H9 (cell line): ENCODE data around the gene TRMT61A. TPM values are rescaled to one million over a fixed set of nuclear protein-coding genes. Genes with fewer than 3 reads are reported as not detected.

Experiments used
- DNase-seq: peaks from one replicate; pipeline ENCODE4 v3.0.0-alpha.2; 2017
- H2AFZ ChIP-seq: one replicate; pipeline ENCODE4 v1.6.1; 2013; ENCODE audit warnings: mild to moderate bottlenecking, low read length, control low read depth, moderate library complexity
- H2AK5ac ChIP-seq: 2 replicates; pipeline ENCODE4 v1.6.1; 2013; ENCODE audit warnings: low read length, control low read depth, mixed read lengths; ENCODE audit not compliant: insufficient read length
- H2BK120ac ChIP-seq: one replicate; pipeline ENCODE4 v1.6.1; 2013; ENCODE audit warnings: low read depth, mild to moderate bottlenecking, low read length, control low read depth, inconsistent platforms; ENCODE audit not compliant: poor library complexity, severe bottlenecking
- H2BK12ac ChIP-seq: 2 replicates; pipeline ENCODE4 v1.6.1; 2013; ENCODE audit warnings: low read length, control low read depth, mixed read lengths, low read depth; ENCODE audit not compliant: insufficient read length
- H2BK15ac ChIP-seq: 2 replicates; pipeline ENCODE4 v1.6.1; 2013; ENCODE audit warnings: low read depth, low read length, control low read depth
- H2BK20ac ChIP-seq: one replicate; pipeline ENCODE4 v1.6.1; 2013; ENCODE audit warnings: low read depth, mild to moderate bottlenecking, low read length, control low read depth, inconsistent platforms; ENCODE audit not compliant: poor library complexity, severe bottlenecking
- H2BK5ac ChIP-seq: 2 replicates; pipeline ENCODE4 v1.6.1; 2013; ENCODE audit warnings: low read length, control low read depth, mixed read lengths; ENCODE audit not compliant: insufficient read length
- H3K14ac ChIP-seq: 2 replicates; pipeline ENCODE4 v1.6.1; 2013; ENCODE audit warnings: low read length, control low read depth; ENCODE audit not compliant: insufficient read depth
- H3K18ac ChIP-seq: 2 replicates; pipeline ENCODE4 v1.6.1; 2013; ENCODE audit warnings: low read depth, mild to moderate bottlenecking, mixed read lengths, low read length, control low read depth; ENCODE audit not compliant: insufficient read length
- H3K23ac ChIP-seq: 2 replicates; pipeline ENCODE4 v1.6.1; 2013; ENCODE audit warnings: low read length, control low read depth, mixed read lengths, low read depth; ENCODE audit not compliant: insufficient read length
- H3K23me2 ChIP-seq: 2 replicates; pipeline ENCODE4 v1.6.1; 2013; ENCODE audit warnings: low read depth, mild to moderate bottlenecking, mixed read lengths, low read length, control low read depth; ENCODE audit not compliant: insufficient read length, poor library complexity, severe bottlenecking
- H3K27ac ChIP-seq: 2 replicates; pipeline ENCODE4 v1.5.1; 2013; ENCODE audit warnings: low read length, control low read depth, mixed read lengths, low read depth; ENCODE audit not compliant: insufficient read length
- H3K27me3 ChIP-seq: 2 replicates; pipeline ENCODE4 v1.6.1; 2013; ENCODE audit warnings: low read length, control low read depth, inconsistent platforms; ENCODE audit not compliant: insufficient read depth
- H3K4ac ChIP-seq: 2 replicates; pipeline ENCODE4 v1.6.1; 2013; ENCODE audit warnings: low read depth, mild to moderate bottlenecking, control low read depth, inconsistent platforms, low read length, moderate library complexity
- H3K4me1 ChIP-seq: 2 replicates; pipeline ENCODE4 v1.6.1; 2013; ENCODE audit warnings: low read length, control low read depth, inconsistent platforms; ENCODE audit not compliant: insufficient read depth
- H3K4me2 ChIP-seq: 2 replicates; pipeline ENCODE4 v1.6.1; 2013; ENCODE audit warnings: low read length, control low read depth, mixed read lengths; ENCODE audit not compliant: insufficient read length, insufficient read depth
- H3K56ac ChIP-seq: 2 replicates; pipeline ENCODE4 v1.6.1; 2013; ENCODE audit warnings: low read depth, mild to moderate bottlenecking, mixed read lengths, low read length, control low read depth; ENCODE audit not compliant: insufficient read length
- H3K79me1 ChIP-seq: 2 replicates; pipeline ENCODE4 v1.6.1; 2013; ENCODE audit warnings: low read depth, mild to moderate bottlenecking, moderate library complexity, low read length, control low read depth, inconsistent platforms; ENCODE audit not compliant: insufficient read depth, poor library complexity, severe bottlenecking
- H3K79me2 ChIP-seq: 2 replicates; pipeline ENCODE4 v1.6.1; 2013; ENCODE audit warnings: low read length, control low read depth, inconsistent platforms; ENCODE audit not compliant: insufficient read depth
- H3K9ac ChIP-seq: 2 replicates; pipeline ENCODE4 v1.6.1; 2013; ENCODE audit warnings: low read length, control low read depth, mixed read lengths; ENCODE audit not compliant: insufficient read length; ENCODE audit errors: extremely low read depth
- H3K9me3 ChIP-seq: one replicate; pipeline ENCODE4 v1.6.1; 2013; ENCODE audit warnings: low read depth, low read length, inconsistent platforms; ENCODE audit not compliant: control insufficient read depth
- H3T11ph ChIP-seq: one replicate; pipeline ENCODE4 v1.6.1; 2013; ENCODE audit warnings: mild to moderate bottlenecking, low read length, control low read depth, inconsistent platforms
- H4K20me1 ChIP-seq: one replicate; pipeline ENCODE4 v1.6.1; 2013; ENCODE audit not compliant: control insufficient read depth, insufficient read length, insufficient read depth
- H4K5ac ChIP-seq: 2 replicates; pipeline ENCODE4 v1.6.1; 2013; ENCODE audit warnings: low read depth, mild to moderate bottlenecking, mixed read lengths, low read length, control low read depth; ENCODE audit not compliant: insufficient read length
- H4K8ac ChIP-seq: replicated peaks from 2 replicates; pipeline ENCODE4 v1.6.1; 2013; ENCODE audit warnings: low read length, control low read depth, mixed read lengths, low read depth; ENCODE audit not compliant: insufficient read length
- H4K91ac ChIP-seq: 2 replicates; pipeline ENCODE4 v1.6.1; 2013; ENCODE audit warnings: low read depth, mild to moderate bottlenecking, moderate library complexity, mixed read lengths, low read length, control low read depth; ENCODE audit not compliant: insufficient read length
- H3K27ac Mint-ChIP-seq, 3 experiments: 2 replicates in 2 of 3; 3 replicates in 1 of 3; pipeline ENCODE4 v1.8.0; 2020 to 2021; ENCODE audit warnings: mixed read lengths in 3 of 3, mild to moderate bottlenecking in 1 of 3, moderate library complexity in 1 of 3
- H3K27me3 Mint-ChIP-seq: 2 replicates; pipeline ENCODE4 v1.8.0; 2021; ENCODE audit warnings: low read depth, mild to moderate bottlenecking, moderate library complexity, mixed read lengths
- H3K36me3 Mint-ChIP-seq, 3 experiments: 2 replicates in 2 of 3; 3 replicates in 1 of 3; pipeline ENCODE4 v1.8.0; 2020 to 2021; ENCODE audit warnings: low read depth in 3 of 3, mixed read lengths in 3 of 3; ENCODE audit not compliant: insufficient read depth in 1 of 3
- H3K4me1 Mint-ChIP-seq, 2 experiments: 2 replicates each; pipeline ENCODE4 v1.8.0; 2020; ENCODE audit warnings: mixed read lengths in 2 of 2
- H3K4me3 Mint-ChIP-seq, 2 experiments: 2 replicates in 1 of 2; 3 replicates in 1 of 2; pipeline ENCODE4 v1.8.0; 2020 to 2021; ENCODE audit warnings: mild to moderate bottlenecking in 2 of 2, mixed read lengths in 2 of 2, moderate library complexity in 1 of 2
- H3K9me3 Mint-ChIP-seq, 2 experiments: 2 replicates in 1 of 2; 3 replicates in 1 of 2; pipeline ENCODE4 v1.8.0; 2020; ENCODE audit warnings: mild to moderate bottlenecking in 2 of 2, mixed read lengths in 2 of 2, moderate library complexity in 1 of 2
- WGBS: extraction: QIAGEN DNeasy Blood & Tissue Kit; methylation state at CpG from one replicate; pipeline ENCODE4 v1.1.7; 2013; ENCODE audit warnings: missing lambda C conversion rate, low lambda C conversion rate, mixed read lengths; ENCODE audit not compliant: insufficient read length; ENCODE audit errors: extremely low coverage; 5-methylcytosine and 5-hydroxymethylcytosine counted together
- total RNA-seq: library from RNA; stranded (reverse); gene quantifications from 2 replicates; pipeline ENCODE4 v1.2.1, GENCODE V29; 2021
- TF ChIP-seq, protein P1 (sequence below): fragments of 200-600 bp; sonication (generic); conservative IDR thresholded peaks from 3 replicates; pipeline ENCODE4 v1.8.0; 2021; ENCODE audit warnings: antibody characterized with exemption, mild to moderate bottlenecking

Gene TRMT61A
- total RNA-seq, 1 experiment from 2014 or later, result 21.9 TPM

- Histone ChIP-seq H3K4me2 (no peak overlapping the region), H2BK5ac (no peak overlapping the region), H4K20me1 (no peaks in the 10 kb centered on the region), H2BK120ac (no peak overlapping the region), H3K27me3 (no peaks in the 10 kb centered on the region), H3K9me3 (no peaks in the 10 kb centered on the region), H4K8ac (no peak overlapping the region), H4K91ac (no peak overlapping the region), H2AK5ac (no peak overlapping the region), H4K5ac (no peak overlapping the region), H3K18ac (no peak overlapping the region), H2BK12ac (no peak overlapping the region), H3K4me1 (no peaks in the 10 kb centered on the region), H3K14ac (no peak overlapping the region), H2AFZ (no peak overlapping the region), H3K9ac (no peak overlapping the region), H2BK20ac (no peak overlapping the region), H3K23me2 (no peaks in the 10 kb centered on the region), H3K56ac (no peak overlapping the region), H3K27ac (no peak overlapping the region), H3T11ph (no peak overlapping the region), H3K4ac (no peak overlapping the region), H2BK15ac (no peak overlapping the region), H3K79me1 (no peaks in the 10 kb centered on the region), H3K79me2 (no peaks in the 10 kb centered on the region), H3K23ac (no peak overlapping the region)
- peak overlapping the region in 1 of 3 experiments; percentile 68; a peak in 1 of 7 replicates for H3K27ac Mint-ChIP-seq
- H3K36me3 Mint-ChIP-seq, result peaks cover 8 to 41% (median 32%) of the 10 kb centered on the region in 3 experiments; a peak in 6 of 7 replicates
- no peak for DNase-seq
- no peaks in the 10 kb centered on the region for H3K27me3 Mint-ChIP-seq
- WGBS, result no CpG with 5 or more reads among the region's 2 CpGs
- no peak overlapping the region for H3K4me3 Mint-ChIP-seq
- TF ChIP-seq, protein P1, sequence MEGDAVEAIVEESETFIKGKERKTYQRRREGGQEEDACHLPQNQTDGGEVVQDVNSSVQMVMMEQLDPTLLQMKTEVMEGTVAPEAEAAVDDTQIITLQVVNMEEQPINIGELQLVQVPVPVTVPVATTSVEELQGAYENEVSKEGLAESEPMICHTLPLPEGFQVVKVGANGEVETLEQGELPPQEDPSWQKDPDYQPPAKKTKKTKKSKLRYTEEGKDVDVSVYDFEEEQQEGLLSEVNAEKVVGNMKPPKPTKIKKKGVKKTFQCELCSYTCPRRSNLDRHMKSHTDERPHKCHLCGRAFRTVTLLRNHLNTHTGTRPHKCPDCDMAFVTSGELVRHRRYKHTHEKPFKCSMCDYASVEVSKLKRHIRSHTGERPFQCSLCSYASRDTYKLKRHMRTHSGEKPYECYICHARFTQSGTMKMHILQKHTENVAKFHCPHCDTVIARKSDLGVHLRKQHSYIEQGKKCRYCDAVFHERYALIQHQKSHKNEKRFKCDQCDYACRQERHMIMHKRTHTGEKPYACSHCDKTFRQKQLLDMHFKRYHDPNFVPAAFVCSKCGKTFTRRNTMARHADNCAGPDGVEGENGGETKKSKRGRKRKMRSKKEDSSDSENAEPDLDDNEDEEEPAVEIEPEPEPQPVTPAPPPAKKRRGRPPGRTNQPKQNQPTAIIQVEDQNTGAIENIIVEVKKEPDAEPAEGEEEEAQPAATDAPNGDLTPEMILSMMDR, result no peak
- H3K4me1 Mint-ChIP-seq, result 0 out of 4 replicates have a peak, but pooled peaks cover 0 to 2% of the 10 kb centered on the region in 2 experiments
- H3K9me3 Mint-ChIP-seq, result no peaks in the 10 kb centered on the region
Observed at GRCh38 chr14:103488960-103489359, 40.0 kb upstream of the TRMT61A start.
